ENCODE measurements around the gene SLC6A3. TPM values are rescaled to one million over a fixed set of nuclear protein-coding genes. Genes with fewer than 3 reads are reported as not detected.
"Not testable (repeated sequence)": the region's sequence is repeated elsewhere in the genome, so short reads cannot be mapped to it uniquely, and the experiment has no call there.

The SLC6A3 gene
- total RNA-seq, 1 donor from 2014 or later, result 0.10 TPM

GRCh38 chr5:1479066-1479465, 33.8 kb upstream of the SLC6A3 start:
- H3K4me3 Mint-ChIP-seq (ENCODE audit: unreplicated experiment), result no peak overlapping the region
- no peaks in the 10 kb centered on the region for H3K9me3 Mint-ChIP-seq (ENCODE audit: unreplicated experiment)
- DNase-seq (ENCODE audit: low spot score), result no peak
- peaks cover 21% of the 10 kb centered on the region for H3K36me3 Mint-ChIP-seq (ENCODE audit: low read depth, unreplicated experiment)
- TF ChIP-seq CTCF (IDR thresholded peaks at IDR 0.05; ENCODE audit: unreplicated experiment), result no peak
- H3K27me3 Mint-ChIP-seq (ENCODE audit: unreplicated experiment), result peaks cover 6% of the 10 kb centered on the region
- H3K4me1 Mint-ChIP-seq (ENCODE audit: unreplicated experiment), result peaks cover 4% of the 10 kb centered on the region
- no peak overlapping the region for H3K27ac Mint-ChIP-seq (ENCODE audit: unreplicated experiment)

GRCh38 chr5:1478271-1479035, 33.2 kb upstream of the SLC6A3 start:
- no peak overlapping the region for H3K27ac Mint-ChIP-seq (ENCODE audit: unreplicated experiment)
- H3K4me3 Mint-ChIP-seq (ENCODE audit: unreplicated experiment), result no peak overlapping the region
- no peak for TF ChIP-seq CTCF (IDR thresholded peaks at IDR 0.05; ENCODE audit: unreplicated experiment)
- H3K4me1 Mint-ChIP-seq (ENCODE audit: unreplicated experiment), result peaks cover 4% of the 10 kb centered on the region
- H3K36me3 Mint-ChIP-seq (ENCODE audit: low read depth, unreplicated experiment), result peaks cover 19% of the 10 kb centered on the region
- no peak for DNase-seq (ENCODE audit: low spot score)
- H3K9me3 Mint-ChIP-seq (ENCODE audit: unreplicated experiment), result no peaks in the 10 kb centered on the region
- peaks cover 5% of the 10 kb centered on the region for H3K27me3 Mint-ChIP-seq (ENCODE audit: unreplicated experiment)

GRCh38 chr5:1477341-1477740, 32.1 kb upstream of the SLC6A3 start:
- Mint-ChIP-seq H3K27me3 (ENCODE audit: unreplicated experiment) (peaks cover 5% of the 10 kb centered on the region), H3K9me3 (ENCODE audit: unreplicated experiment) (no peaks in the 10 kb centered on the region), H3K27ac (ENCODE audit: unreplicated experiment) (no peak overlapping the region), H3K36me3 (ENCODE audit: low read depth, unreplicated experiment) (peaks cover 20% of the 10 kb centered on the region), H3K4me3 (ENCODE audit: unreplicated experiment) (no peak overlapping the region), H3K4me1 (ENCODE audit: unreplicated experiment) (peaks cover 4% of the 10 kb centered on the region)
- no peak for DNase-seq (ENCODE audit: low spot score)
- TF ChIP-seq CTCF (IDR thresholded peaks at IDR 0.05; ENCODE audit: unreplicated experiment), result no peak

- no peak for DNase-seq (ENCODE audit: low spot score)
- Mint-ChIP-seq H3K27ac (ENCODE audit: unreplicated experiment) (no peak overlapping the region), H3K27me3 (ENCODE audit: unreplicated experiment) (peaks cover 5% of the 10 kb centered on the region), H3K36me3 (ENCODE audit: low read depth, unreplicated experiment) (peaks cover 22% of the 10 kb centered on the region), H3K4me3 (ENCODE audit: unreplicated experiment) (no peak overlapping the region), H3K9me3 (ENCODE audit: unreplicated experiment) (no peaks in the 10 kb centered on the region), H3K4me1 (ENCODE audit: unreplicated experiment) (peaks cover 4% of the 10 kb centered on the region)
- TF ChIP-seq CTCF (IDR thresholded peaks at IDR 0.05; ENCODE audit: unreplicated experiment), result no peak
Observed at GRCh38 chr5:1476967-1477310, 31.7 kb upstream of the SLC6A3 start.

- Mint-ChIP-seq H3K4me3 (ENCODE audit: unreplicated experiment) (no peak overlapping the region), H3K27ac (ENCODE audit: unreplicated experiment) (peak overlapping the region; percentile 24), H3K27me3 (ENCODE audit: unreplicated experiment) (peaks cover 5% of the 10 kb centered on the region), H3K36me3 (ENCODE audit: low read depth, unreplicated experiment) (peaks cover 19% of the 10 kb centered on the region), H3K9me3 (ENCODE audit: unreplicated experiment) (no peaks in the 10 kb centered on the region), H3K4me1 (ENCODE audit: unreplicated experiment) (peaks cover 1% of the 10 kb centered on the region)
- no peak for TF ChIP-seq CTCF (IDR thresholded peaks at IDR 0.05; ENCODE audit: unreplicated experiment)
- no peak for DNase-seq (ENCODE audit: low spot score)
Observed at GRCh38 chr5:1476181-1476966, 31.1 kb upstream of the SLC6A3 start.

- H3K4me1 Mint-ChIP-seq (ENCODE audit: unreplicated experiment); H3K27ac Mint-ChIP-seq (ENCODE audit: unreplicated experiment); H3K9me3 Mint-ChIP-seq (ENCODE audit: unreplicated experiment); H3K4me3 Mint-ChIP-seq (ENCODE audit: unreplicated experiment); H3K27me3 Mint-ChIP-seq (ENCODE audit: unreplicated experiment); DNase-seq (ENCODE audit: low spot score): not testable (repeated sequence)
- peaks cover 17% of the 10 kb centered on the region for H3K36me3 Mint-ChIP-seq (ENCODE audit: low read depth, unreplicated experiment)
Observed at GRCh38 chr5:1475544-1475900, 30.3 kb upstream of the SLC6A3 start.

Measured in endothelial cell (in vitro differentiated cells).